ENCODE results near the gene CD3E.

- TF ChIP-seq CTCF (IDR thresholded peaks at IDR 0.05; ENCODE audit: insufficient read depth, low read length, poor library complexity, severe bottlenecking) (no peak), EZH2phosphoT487 (conservative IDR thresholded peaks at IDR 0.05; ENCODE audit: low read length) (no peak)
Measured at GRCh38 chr11:118311518-118311917, 7.0 kb downstream of the CD3E start.
